GM19372 (cell line): Measurements from ENCODE around the gene CRMP1.

Source experiments
- ATAC-seq: cut with Tn5 transposase; IDR thresholded peaks from one replicate; pipeline ENCODE4 v1.9.1; 2021; ENCODE audit warnings: mild to moderate bottlenecking, low read depth, moderate library complexity; ENCODE audit not compliant: unreplicated experiment

CRMP1 gene

DNA sequence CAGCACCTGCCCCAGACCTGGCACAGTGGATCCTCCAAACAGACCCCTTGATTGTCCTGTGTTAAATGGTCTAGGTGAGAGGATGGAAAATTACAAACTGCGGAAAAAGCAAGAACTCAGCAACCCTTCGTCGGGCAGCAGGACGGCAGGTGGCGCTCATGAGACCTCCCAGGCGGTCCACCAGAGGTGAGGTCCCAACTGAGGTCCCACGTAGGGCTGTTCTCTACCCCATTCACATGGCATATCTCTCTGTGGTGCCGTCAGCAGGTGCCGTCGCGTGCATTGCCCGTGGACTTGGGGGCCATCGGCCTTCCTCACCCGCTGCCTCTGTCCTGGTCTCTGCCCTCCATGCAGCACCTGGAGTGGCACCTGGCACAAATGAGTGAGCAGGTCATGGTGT lies 88.2 kb downstream of the CRMP1 start:
- no peak for ATAC-seq

DNA sequence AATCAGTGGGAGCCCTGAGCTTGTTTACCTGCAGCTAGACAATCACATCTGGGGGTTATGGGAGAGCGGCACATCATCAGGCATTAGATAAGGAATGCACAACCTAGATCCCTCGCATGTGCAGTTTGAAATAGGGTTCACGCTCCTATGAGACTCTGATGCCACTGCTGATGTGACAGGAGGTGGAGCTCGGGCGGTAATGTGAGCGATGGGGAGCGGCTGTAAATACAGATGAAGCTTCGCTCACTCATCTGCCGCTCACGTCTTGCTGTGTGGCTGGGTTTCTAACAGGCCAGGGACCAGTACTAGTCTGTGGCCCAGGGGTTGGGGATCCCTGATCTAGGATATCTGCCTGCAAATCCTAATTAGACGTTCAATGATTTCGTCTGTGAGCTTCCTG lies 90.3 kb downstream of the CRMP1 start:
- ATAC-seq = no peak

DNA sequence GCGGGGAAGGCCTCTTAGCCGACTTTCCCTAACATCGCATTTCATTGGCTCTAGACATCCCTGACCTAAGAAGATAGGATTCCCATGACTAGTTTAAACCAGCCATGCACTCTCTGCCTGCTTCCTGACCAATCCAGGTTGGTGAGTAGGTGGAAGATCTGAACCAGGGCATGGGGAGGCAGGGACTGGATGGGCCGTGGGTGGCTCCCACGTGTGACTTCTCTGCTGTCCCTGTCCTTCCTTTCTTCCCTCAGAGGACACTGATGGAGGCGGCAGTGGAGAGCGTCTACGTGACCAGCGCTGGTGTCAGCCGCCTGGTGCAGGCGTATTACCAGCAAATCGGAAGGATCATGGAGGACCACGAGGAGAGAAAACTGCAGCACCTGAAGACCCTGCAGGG lies 91.2 kb downstream of the CRMP1 start:
- no peak for ATAC-seq

DNA sequence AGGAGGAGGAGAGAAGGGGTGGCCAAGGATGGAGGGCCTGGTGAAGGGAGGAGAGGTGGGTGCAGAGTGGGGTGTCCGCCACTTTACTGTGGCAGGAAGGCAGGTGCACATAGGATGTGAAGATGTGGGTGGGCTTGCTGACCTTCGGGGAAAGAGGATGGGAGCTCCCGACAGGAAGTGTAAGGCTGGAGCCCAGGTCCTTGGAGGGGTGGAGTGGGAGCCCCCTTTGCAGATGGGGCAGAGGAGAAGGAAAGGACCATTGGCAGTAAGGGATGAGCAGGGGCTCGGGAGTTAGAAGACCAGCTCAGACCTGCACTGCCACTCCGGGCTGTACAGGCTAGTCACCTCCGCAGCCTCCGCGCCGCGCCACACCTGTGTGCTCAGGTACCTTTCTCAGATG lies 92.4 kb downstream of the CRMP1 start:
- ATAC-seq = no peak

DNA sequence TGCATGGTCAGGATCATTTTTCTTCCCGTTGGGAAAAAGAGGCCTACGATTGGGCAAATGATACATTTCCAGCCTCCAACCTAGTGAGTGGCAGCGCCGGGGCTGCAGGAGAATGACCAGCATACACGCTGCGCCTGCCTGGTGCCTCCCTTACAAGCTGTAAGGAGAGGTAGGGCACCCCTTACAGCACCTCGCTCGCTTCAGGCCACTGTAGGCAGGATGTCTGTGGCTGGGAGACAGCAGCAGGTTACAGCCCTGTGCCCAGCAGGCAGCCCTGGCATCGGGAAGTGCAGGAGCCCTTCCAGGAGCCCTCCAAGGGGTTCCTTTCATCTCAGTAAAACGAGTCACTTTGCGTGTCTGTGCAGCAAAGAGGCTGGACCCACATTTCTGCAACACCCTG lies 93.5 kb downstream of the CRMP1 start:
- no peak for ATAC-seq

DNA sequence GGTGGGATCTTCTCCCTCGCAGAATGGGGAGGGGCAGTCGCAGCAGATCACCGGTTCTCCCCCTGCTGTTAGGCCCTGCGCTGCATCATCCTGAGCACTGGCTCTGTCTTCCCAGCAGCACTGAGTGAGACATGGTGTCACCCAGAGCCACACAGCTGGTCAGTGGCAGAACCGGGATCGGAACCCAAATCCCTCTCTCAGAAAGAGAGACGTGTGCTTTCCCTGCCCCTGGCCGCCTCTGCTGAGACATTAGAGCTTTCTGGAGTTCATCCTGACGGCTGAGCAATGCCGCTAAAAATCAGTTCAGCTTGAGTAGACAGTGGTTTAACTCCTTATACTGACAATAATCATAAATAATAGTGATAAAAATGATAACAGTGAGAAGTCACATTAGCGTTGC lies 93.9 kb downstream of the CRMP1 start:
- ATAC-seq = no peak

DNA sequence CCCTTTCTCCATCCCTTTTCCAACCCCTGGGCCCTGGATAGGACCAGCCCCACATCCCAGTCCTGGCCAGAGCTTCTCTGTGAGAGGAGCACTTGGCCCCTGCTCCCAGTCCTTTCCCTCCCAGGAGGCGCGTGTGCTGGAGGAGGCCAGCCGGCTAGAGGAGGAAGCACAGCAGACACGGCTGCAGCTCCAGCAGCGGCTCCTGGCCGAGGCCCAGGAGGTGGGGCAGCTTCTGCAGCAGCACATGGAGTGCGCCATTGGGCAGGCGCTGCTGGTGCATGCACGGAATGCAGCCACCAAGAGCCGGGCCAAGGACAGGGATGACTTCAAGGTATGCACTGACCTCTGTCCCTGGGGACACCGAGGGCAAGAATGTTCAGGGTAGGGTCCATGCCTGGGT lies 94.4 kb downstream of the CRMP1 start:
- no peak for ATAC-seq

DNA sequence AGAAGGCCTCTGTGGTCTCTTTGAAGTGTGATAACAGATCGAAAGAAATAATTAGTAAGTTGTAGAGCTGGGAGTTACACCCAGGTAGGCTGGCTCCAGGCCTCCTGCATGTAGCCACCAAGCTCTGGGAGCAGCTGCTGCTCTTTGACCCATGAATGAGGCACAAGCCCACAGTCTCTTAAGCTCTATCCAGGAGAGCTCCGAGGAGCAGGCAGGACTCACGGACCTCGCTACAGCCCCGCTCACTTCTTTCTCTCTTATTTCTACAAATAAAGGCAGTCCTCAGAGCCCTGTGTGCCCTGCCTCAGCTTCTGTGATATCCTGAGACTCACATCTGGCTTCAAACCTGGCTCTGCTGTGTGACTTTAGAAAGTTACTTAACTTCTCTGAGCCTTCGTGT lies 95.0 kb downstream of the CRMP1 start:
- ATAC-seq = no peak

DNA sequence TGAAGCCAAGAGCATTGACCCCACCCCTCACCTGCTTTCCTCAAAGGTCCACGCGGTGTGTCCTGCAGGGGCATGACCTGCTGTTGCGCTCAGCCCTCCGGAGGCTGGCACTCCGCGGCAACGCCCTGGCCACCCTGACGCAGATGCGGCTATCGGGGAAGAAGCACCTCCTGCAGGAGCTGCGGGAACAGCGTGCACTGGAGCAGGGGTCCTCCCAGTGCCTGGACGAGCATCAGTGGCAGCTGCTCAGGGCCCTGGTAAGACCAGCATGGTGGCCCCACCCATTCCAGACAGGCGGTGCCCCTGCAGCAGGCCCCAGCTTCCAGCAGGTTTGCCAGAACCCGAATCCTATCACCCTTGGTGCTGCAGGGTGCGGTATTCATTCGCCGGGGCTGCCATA lies 95.9 kb downstream of the CRMP1 start:
- no peak for ATAC-seq

DNA sequence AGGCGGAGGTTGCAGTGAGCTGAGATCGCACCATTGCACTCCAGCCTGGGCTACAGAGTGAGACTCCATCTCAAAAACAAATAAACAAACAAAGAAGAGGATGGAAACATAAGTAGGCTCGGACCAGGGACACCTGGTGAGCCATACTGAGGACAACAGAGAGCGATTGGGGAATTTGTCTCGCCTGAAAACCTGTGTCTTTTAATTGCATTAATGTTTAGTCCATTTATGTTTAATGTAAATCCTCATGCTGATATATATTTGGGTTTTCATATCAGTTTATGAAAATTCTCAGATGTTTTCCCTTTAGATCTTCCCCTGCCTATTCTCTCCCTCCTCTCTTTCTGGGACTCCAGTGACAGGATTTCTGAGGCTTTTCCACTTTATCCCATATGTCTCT lies 97.3 kb downstream of the CRMP1 start:
- no peak for ATAC-seq

DNA sequence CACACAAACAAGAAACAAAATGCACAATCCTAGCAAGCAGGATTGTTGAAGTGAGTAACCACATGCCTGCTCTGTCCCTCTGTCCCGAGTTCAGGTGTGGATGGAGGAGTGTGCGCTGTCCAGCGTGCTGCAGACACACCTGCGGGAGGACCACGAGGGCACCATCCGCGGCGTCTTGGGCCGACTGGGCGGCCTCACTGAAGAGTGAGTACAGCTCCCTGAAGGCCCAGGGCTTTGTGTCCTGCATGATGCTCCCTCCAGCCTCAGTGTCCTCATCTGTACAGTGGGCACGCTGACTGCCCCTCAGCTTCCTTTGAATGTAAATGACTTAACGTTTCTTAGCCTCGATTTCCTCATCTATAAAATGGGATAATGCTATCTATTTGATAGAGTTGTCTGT lies 99.4 kb downstream of the CRMP1 start:
- no peak for ATAC-seq

DNA sequence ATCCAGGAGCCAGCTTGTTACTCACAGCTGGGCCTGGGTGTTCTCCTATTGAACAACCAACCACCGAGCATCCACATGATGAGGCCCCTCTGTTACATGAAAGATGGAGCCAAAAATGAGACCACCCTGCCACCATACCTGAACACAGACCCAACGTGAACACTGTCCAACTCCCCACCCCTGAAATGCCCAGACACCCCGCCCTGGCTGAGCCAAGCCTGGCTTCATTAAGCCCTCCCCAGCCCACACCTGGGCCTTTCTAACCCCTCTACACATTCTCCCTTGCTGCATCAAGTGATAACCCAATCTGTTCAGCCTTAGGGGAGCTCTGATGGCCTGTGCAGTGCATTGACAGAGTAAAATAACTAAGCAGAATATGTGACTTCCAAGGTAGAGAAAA lies 101.2 kb downstream of the CRMP1 start:
- ATAC-seq = no peak

DNA sequence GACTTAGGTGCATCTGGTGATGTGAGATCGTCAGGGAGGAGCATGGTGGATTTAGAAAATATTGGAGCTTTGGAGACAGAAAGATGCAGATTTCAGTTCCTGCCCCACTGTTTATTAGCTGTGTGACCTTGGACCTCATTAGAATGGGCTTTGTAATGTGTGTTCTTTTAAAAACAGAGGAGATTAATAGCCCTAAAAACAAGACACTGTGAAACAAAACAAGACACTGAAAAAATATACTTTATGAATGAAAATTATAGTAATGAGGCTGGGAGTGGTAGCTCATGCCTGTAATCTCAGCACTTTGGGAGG lies 102.4 kb downstream of the CRMP1 start:
- no peak for ATAC-seq

DNA sequence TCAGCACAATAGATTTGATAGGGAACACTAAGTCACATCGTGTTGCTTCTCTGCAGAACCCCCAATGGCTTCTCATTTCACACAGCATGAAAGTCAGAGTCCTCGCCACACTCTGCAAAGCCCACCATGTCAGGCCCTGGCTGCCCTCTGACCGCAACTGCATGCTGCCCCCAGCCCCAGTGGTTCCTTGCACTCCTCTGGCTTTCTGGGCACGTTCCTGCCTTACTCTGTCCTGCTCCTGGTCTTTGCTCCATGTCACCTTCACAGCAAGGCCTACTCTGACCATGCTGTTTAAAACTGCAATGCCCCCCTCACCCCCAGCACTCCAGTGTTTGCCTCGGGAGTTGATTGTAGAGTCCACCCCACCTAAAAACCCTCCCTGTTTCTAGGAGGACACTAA lies 103.7 kb downstream of the CRMP1 start:
- no peak for ATAC-seq

DNA sequence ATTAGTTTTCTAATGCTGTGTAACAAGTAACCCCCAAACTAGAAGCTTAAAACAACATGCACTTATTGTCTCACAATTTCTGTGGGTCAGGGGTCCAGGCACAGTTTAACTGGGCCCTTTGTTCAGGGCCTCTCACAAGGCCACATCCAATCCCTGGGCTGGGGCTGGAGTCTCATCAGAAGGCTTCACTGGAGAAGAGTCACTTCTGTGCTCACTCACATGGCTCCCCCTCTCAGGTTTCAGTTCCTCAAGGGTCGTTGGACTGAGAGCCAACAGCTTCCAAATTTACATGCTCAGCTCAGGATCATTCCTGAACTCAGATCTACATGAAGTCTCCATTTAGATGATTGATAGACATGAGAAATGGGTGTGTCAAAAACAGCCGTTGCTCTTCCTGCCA lies 104.7 kb downstream of the CRMP1 start:
- no peak for ATAC-seq

DNA sequence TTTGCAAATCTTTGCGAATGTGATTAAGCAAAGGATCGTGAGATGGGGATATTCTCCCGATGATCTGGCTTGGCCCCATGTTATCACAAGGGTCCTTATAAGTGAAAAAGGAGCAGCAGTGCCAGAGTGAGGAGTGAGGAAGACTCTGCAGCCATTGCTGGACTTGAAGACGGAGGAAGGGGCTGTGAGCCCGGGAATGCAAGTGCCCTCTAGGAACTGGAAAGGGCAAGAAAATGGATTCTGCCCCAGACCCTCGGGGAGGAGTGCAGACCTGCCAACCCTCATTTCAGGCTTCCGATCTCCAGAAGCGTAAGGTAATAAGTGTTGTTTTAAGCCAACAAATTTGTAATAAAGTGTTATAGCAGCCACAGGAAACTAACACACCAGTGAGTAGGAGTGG lies 105.6 kb downstream of the CRMP1 start:
- ATAC-seq = no peak

DNA sequence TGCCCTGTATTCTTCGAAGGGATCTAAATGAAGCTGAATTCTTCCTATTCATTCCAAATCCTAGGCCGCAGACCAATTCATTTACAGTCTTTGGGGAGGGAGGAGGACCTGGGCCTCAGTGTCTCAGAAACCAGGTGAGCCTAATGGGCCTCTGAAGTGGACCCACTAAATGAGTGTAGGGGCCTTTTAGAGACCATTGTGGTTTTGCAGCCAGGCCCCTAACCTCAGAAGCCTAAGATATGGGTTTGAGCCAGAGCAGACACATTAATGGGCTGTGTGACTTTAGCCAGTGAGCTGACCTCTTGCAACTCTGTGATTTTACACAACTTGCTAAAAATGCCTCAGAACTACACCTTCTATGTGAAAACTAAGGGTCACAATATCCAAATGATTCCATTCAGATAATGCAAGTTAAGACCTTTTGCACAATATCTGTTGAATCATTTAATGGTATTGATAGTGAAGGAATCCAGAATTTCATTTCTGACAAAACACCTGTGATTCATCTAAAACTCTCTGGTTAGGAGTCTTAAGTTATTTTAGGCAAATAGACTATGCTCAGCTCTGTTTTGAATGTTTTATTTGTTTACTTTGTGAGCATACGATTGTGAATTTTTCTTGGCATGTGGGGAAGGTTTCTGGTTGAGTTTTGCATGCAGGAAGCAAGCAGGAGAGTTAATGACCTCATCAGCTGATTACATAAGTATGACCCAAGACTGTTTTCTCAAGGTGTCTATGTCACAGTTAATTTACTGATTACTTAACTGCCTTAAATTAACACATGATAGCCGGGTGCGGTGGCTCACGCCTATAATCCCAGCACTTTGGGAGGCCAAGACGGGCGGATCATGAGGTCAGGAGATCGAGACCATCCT lies 106.8 kb downstream of the CRMP1 start:
- no peak for ATAC-seq

DNA sequence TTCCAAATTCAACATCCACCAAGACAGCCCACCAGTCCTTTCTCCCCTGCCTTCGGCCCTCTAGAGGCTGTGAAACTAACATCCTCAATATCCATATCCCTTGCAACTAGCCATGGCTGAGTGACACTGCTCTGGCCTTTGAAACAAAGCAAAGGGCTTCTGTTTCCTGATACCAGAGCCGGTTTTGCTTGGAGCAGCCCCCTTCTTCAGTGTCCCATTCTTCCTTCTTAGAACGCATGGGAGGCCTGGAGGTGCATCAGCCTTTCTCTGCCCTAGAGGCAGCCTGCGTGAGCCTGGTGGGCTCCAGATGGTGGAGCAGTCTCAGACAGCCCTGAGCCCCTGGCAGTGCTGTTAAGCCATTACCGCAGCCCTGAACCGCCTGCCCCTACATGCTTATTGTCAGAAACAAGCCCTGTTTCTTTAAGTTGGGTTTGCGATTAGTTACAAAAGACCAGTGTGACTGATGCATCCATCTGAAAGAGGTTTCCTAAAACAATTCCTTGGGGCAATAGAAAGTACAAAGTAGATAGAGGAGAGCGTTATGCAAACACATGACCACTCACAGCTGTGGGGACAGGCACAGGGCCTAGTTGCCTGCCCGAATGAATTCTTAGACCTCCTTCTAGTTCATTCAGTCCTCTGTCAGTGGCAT lies 107.8 kb downstream of the CRMP1 start:
- ATAC-seq = no peak

DNA sequence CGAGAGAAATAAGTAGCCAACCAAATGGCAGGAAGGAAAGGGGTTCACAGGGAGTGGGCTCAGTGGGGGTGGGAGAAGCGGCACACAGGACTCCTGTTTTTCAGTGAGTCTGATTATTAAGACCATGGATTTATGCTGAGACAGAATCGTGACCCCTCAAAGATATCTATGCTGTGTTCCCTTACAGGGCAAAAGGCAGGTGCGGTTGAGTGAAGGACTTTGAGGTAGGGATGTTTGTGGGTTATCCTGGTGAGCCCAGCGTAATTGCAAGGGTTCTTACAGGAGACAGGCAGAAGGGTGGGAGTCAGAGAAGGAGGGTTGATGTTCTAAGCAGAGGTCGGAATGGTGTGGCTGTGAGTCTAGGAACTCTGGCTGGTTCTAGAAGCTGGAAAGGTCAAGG lies 108.9 kb downstream of the CRMP1 start:
- no peak for ATAC-seq

DNA sequence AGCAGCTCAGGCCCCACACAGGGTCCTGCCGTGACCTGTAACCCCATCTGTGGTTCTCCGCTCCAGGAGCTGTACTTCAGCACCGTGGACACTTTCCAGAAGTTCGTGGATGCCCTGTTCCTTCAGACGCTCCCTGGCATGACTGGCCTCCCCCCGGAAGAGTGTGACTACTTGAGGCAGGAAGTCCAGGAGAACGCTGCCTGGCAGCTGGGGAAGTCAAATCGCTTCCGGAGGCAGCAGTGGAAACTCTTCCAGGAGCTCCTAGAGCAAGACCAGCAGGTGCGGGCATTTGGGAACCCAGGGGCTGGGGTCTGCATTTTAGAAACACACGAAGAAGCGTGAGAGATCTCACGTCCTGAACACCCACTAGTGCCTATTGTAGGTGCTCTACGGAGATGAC lies 109.4 kb downstream of the CRMP1 start:
- no peak for ATAC-seq

DNA sequence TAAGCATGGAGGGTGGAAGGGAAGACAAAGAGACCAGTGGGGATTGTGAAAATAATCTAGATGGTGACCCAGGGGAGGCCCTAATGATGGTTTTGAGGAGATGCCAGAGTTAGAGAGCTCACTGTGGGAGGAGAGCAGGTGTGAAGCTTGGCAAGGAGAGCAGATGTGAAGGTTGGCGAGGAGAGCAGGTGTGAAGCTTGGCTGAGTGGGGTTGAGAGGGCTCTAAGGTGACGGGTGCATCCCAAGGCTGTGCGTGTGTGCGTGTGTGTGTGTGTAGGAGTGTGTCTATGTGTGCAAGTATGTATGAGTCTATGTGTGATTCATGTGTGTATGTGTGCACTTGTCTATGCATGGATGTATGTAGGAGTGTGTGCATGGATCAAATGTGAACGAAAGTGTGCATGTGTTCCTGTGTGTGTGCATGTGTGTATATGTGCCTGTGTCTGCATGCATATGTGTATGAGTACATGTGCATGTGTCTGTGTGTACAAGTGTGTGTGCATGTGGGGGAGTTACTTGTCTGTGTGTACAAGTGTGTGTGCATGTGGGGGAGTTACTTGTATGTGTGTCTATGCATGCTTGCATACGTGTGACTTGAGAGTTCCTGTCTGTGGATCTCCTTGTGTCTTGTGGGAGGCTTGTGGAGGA lies 109.9 kb downstream of the CRMP1 start:
- no peak for ATAC-seq

DNA sequence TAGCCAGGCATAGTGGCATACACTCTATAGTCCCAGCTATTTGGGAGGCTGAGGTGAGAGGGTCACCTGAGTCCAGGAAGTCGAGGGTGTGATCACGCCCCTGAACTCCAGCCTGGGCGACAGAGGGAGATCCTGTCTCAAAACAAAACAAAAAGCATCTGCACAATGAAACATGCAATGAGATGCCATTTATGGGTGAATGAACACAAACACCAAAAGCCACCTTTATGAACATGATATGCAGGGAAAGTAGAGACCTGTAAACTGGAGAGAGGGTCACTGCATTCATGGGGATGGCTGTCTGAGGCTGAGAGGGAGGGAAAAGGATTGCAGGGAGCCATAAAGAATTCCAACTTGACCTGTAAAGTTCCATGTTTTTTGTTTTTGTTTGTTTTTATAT lies 111.2 kb downstream of the CRMP1 start:
- no peak for ATAC-seq
